ENCODE measurements around the gene IQCM. TPM values are rescaled to one million over a fixed set of nuclear protein-coding genes. Genes with fewer than 3 reads are reported as not detected.

IQCM gene
- total RNA-seq, 1 donor from 2014 or later = not detected

GRCh38 chr4:149638073-149638472 is 177.6 kb downstream of the IQCM start:
- DNase-seq = no peak
- no peaks in the 10 kb centered on the region for H3K36me3 Mint-ChIP-seq (ENCODE audit: low read depth)
- intact Hi-C loops (cut with micrococcal nuclease) = no loop called here
- H3K4me1 Mint-ChIP-seq = no peaks in the 10 kb centered on the region
- H3K9me3 Mint-ChIP-seq = no peaks in the 10 kb centered on the region
- no peaks in the 10 kb centered on the region for H3K27me3 Mint-ChIP-seq
- no peak overlapping the region for H3K4me3 Mint-ChIP-seq
- H3K27ac Mint-ChIP-seq = no peak overlapping the region

DNA sequence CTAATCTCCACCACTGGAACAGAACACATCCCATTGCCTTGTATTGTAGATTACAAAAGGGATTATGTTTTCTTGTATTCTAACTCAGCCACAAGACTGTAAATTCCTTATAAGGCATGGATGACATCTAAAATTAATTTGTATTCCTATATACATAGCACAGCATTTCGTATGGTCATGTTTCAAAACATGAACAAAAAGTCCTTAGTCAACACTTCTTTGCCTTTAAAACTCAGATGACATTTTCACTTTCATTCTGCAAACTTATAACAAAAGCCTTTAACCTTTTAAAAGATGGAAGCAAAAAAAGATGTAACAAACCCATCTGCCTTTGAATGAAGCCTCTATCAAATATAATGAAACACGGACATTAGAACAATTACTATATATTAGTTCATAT is 181.3 kb downstream of the IQCM start:
- Mint-ChIP-seq H3K4me3 (no peak overlapping the region), H3K9me3 (no peaks in the 10 kb centered on the region), H3K4me1 (no peaks in the 10 kb centered on the region), H3K27ac (no peak overlapping the region), H3K36me3 (ENCODE audit: low read depth) (no peaks in the 10 kb centered on the region), H3K27me3 (no peaks in the 10 kb centered on the region)
- intact Hi-C loops (cut with micrococcal nuclease) = no loop called here
- DNase-seq = no peak

DNA sequence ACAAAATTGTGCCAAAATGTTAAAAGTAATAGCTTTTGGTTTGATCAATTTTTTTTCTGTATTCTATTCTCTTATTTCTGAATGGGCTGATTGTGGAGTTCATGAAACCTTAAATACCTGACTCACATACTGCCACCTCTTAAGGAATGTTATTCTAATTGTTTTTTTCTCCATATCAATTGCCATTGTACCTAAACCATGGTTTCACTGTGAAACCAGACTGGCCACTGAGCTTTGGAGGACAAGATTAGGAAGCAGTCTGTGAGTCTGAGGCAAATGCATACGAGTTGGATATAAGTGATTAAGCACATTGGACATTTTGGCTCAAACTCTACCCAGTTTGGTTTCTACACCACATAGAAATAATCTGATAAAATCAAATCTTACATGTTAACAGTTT is 184.0 kb downstream of the IQCM start:
- intact Hi-C loops (cut with micrococcal nuclease) = no loop called here
- Mint-ChIP-seq H3K27ac (no peak overlapping the region), H3K36me3 (ENCODE audit: low read depth) (no peaks in the 10 kb centered on the region), H3K4me3 (no peak overlapping the region), H3K9me3 (no peaks in the 10 kb centered on the region), H3K27me3 (no peaks in the 10 kb centered on the region), H3K4me1 (no peaks in the 10 kb centered on the region)
- DNase-seq = no peak

- intact Hi-C loops (cut with micrococcal nuclease) = no loop called here
- no peaks in the 10 kb centered on the region for H3K9me3 Mint-ChIP-seq
- no peak overlapping the region for H3K27ac Mint-ChIP-seq
- no peak for DNase-seq
- H3K27me3 Mint-ChIP-seq = no peaks in the 10 kb centered on the region
- no peaks in the 10 kb centered on the region for H3K4me1 Mint-ChIP-seq
- H3K4me3 Mint-ChIP-seq = no peak overlapping the region
- H3K36me3 Mint-ChIP-seq (ENCODE audit: low read depth) = no peaks in the 10 kb centered on the region
Measured at GRCh38 chr4:149630064-149630463, 185.6 kb downstream of the IQCM start.

DNA sequence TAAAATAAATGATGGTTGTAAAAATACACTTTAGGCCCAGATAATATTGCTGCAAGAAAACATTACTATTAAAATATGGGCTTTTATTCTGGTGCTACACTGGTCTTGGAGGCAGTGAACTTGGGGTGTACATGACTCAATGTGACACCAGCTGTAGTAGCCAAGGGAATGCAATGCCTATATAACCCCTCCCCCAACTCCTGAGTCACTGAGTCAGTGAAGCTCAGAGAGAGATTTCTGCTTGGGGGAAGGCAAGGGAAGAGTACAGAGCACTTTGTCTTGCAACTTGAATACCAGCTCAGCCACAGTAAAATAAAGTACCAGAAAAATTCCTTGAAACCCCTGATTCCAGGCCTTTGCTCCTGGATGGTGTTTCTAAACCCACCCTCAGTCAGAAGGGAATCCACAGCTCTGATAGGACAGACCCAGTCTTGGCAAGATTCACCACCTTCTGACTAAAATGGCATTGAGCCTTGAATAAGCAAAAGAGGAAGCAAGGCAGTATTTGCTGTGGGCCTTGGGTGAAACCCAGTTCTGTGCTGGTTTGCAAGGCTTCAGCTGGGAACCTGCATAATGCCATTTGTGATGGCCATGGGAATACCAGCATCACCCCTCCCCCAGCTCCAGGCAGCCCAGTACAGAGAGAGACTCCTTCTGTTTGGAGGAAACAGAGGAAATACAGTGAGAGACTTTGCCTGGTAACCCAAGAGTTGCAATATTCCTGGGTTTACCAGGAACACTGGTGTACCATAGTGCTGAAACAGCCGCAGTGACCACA is 209.9 kb downstream of the IQCM start:
- H3K27me3 Mint-ChIP-seq = no peaks in the 10 kb centered on the region
- H3K4me3 Mint-ChIP-seq = no peak overlapping the region
- intact Hi-C loops (cut with micrococcal nuclease) = no loop called here
- DNase-seq = no peak
- H3K36me3 Mint-ChIP-seq (ENCODE audit: low read depth) = no peaks in the 10 kb centered on the region
- H3K9me3 Mint-ChIP-seq = peaks cover 6% of the 10 kb centered on the region
- H3K27ac Mint-ChIP-seq = no peak overlapping the region
- H3K4me1 Mint-ChIP-seq = no peaks in the 10 kb centered on the region

- Mint-ChIP-seq H3K27me3 (no peaks in the 10 kb centered on the region), H3K4me3 (no peak overlapping the region), H3K36me3 (ENCODE audit: low read depth) (no peaks in the 10 kb centered on the region), H3K27ac (no peak overlapping the region), H3K4me1 (no peaks in the 10 kb centered on the region), H3K9me3 (peaks cover 6% of the 10 kb centered on the region)
- DNase-seq = no peak
- intact Hi-C loops (cut with micrococcal nuclease) = no loop called here
Measured at GRCh38 chr4:149604827-149605226, 210.8 kb downstream of the IQCM start.

GRCh38 chr4:149595500-149595899 is 220.1 kb downstream of the IQCM start:
- H3K27me3 Mint-ChIP-seq = no peaks in the 10 kb centered on the region
- no peaks in the 10 kb centered on the region for H3K4me1 Mint-ChIP-seq
- no peaks in the 10 kb centered on the region for H3K9me3 Mint-ChIP-seq
- intact Hi-C loops (cut with micrococcal nuclease) = no loop called here
- H3K27ac Mint-ChIP-seq = no peak overlapping the region
- no peaks in the 10 kb centered on the region for H3K36me3 Mint-ChIP-seq (ENCODE audit: low read depth)
- no peak overlapping the region for H3K4me3 Mint-ChIP-seq
- no peak for DNase-seq

- Mint-ChIP-seq H3K27ac (no peak overlapping the region), H3K36me3 (ENCODE audit: low read depth) (no peaks in the 10 kb centered on the region), H3K4me3 (no peak overlapping the region), H3K9me3 (no peaks in the 10 kb centered on the region), H3K27me3 (no peaks in the 10 kb centered on the region), H3K4me1 (no peaks in the 10 kb centered on the region)
- intact Hi-C loops (cut with micrococcal nuclease) = no loop called here
- no peak for DNase-seq
Measured at GRCh38 chr4:149589826-149590225, 225.8 kb downstream of the IQCM start.

- intact Hi-C loops (cut with micrococcal nuclease) = no loop called here
- Mint-ChIP-seq H3K27ac (no peak overlapping the region), H3K4me3 (no peak overlapping the region), H3K36me3 (ENCODE audit: low read depth) (no peaks in the 10 kb centered on the region), H3K27me3 (no peaks in the 10 kb centered on the region), H3K9me3 (no peaks in the 10 kb centered on the region), H3K4me1 (no peaks in the 10 kb centered on the region)
- DNase-seq = no peak
Measured at GRCh38 chr4:149584722-149585121, 230.9 kb downstream of the IQCM start.

- intact Hi-C loops (cut with micrococcal nuclease) = no loop called here
- no peak overlapping the region for H3K27ac Mint-ChIP-seq
- H3K36me3 Mint-ChIP-seq (ENCODE audit: low read depth) = no peaks in the 10 kb centered on the region
- H3K27me3 Mint-ChIP-seq = no peaks in the 10 kb centered on the region
- H3K4me1 Mint-ChIP-seq = no peaks in the 10 kb centered on the region
- H3K9me3 Mint-ChIP-seq = no peaks in the 10 kb centered on the region
- no peak overlapping the region for H3K4me3 Mint-ChIP-seq
- no peak for DNase-seq
Measured at GRCh38 chr4:149574971-149575370, 240.7 kb downstream of the IQCM start.

DNA sequence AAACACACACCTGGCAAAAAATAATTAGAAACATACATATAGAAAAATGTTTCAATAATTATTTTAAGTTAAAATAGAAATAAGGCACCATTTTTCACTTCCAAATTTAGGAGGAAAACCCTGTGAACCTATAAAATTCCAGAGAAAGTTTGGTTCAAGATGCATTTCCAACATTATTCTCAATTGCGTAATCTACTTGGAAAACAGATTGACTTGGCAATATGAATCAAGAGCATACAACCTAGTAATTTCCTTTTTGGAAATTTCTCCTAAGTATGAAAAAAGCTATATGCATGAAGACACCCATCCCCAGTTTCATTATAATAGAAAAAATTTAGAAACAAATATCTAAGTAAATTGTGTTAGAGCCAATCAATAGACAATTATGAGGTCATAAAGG is 242.9 kb downstream of the IQCM start:
- DNase-seq = no peak
- H3K27ac Mint-ChIP-seq = no peak overlapping the region
- H3K27me3 Mint-ChIP-seq = no peaks in the 10 kb centered on the region
- no peaks in the 10 kb centered on the region for H3K4me1 Mint-ChIP-seq
- no peaks in the 10 kb centered on the region for H3K36me3 Mint-ChIP-seq (ENCODE audit: low read depth)
- intact Hi-C loops (cut with micrococcal nuclease) = no loop called here
- no peaks in the 10 kb centered on the region for H3K9me3 Mint-ChIP-seq
- no peak overlapping the region for H3K4me3 Mint-ChIP-seq

DNA sequence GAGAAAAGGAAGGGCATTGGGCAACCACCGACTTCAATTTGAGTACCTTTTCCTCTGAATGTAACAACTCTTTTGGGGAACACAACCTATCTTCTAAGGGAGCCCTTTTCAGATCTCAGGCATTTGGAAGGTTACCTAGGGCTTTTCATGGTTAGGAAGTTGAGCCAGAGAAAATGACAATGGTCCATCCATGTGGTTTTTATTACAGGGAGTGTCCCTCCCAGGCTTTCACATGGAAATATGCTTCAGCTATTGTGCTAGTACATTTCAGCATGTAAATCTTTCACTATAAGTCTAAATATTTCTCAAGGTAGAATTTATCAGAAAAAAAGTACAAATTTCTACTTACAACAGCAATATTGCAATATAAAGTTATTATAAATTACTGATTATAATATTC is 259.8 kb downstream of the IQCM start:
- no peaks in the 10 kb centered on the region for H3K36me3 Mint-ChIP-seq (ENCODE audit: low read depth)
- no peak for DNase-seq
- no peak overlapping the region for H3K4me3 Mint-ChIP-seq
- peaks cover 7% of the 10 kb centered on the region for H3K9me3 Mint-ChIP-seq
- intact Hi-C loops (cut with micrococcal nuclease) = no loop called here
- no peaks in the 10 kb centered on the region for H3K4me1 Mint-ChIP-seq
- no peaks in the 10 kb centered on the region for H3K27me3 Mint-ChIP-seq
- H3K27ac Mint-ChIP-seq = no peak overlapping the region

DNA sequence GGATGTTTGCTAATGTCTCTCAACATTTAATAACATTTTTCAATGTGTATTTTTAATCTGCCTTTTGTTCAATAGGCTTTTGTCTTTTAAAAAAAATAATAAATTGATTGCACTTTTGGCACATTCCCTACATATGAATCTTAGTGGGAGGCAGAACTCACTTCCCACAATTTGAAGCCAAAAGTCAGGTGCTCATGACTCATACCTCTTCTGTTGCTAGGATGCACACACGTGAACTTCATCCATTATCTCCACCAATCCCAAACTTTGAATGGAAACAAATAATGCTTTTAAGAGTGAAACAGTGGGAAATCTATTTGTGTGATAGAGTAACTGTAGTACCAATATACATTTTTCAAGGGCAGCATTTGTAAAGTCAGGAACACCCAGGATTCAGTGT is 260.5 kb downstream of the IQCM start:
- H3K36me3 Mint-ChIP-seq (ENCODE audit: low read depth) = no peaks in the 10 kb centered on the region
- peaks cover 7% of the 10 kb centered on the region for H3K9me3 Mint-ChIP-seq
- DNase-seq = no peak
- H3K27ac Mint-ChIP-seq = no peak overlapping the region
- no peaks in the 10 kb centered on the region for H3K4me1 Mint-ChIP-seq
- no peak overlapping the region for H3K4me3 Mint-ChIP-seq
- intact Hi-C loops (cut with micrococcal nuclease) = no loop called here
- H3K27me3 Mint-ChIP-seq = no peaks in the 10 kb centered on the region

GRCh38 chr4:149553959-149554520 is 261.6 kb downstream of the IQCM start:
- peaks cover 3% of the 10 kb centered on the region for H3K9me3 Mint-ChIP-seq
- H3K36me3 Mint-ChIP-seq (ENCODE audit: low read depth) = no peaks in the 10 kb centered on the region
- H3K4me1 Mint-ChIP-seq = no peaks in the 10 kb centered on the region
- no peak for DNase-seq
- no peaks in the 10 kb centered on the region for H3K27me3 Mint-ChIP-seq
- intact Hi-C loops (cut with micrococcal nuclease) = no loop called here
- no peak overlapping the region for H3K27ac Mint-ChIP-seq
- no peak overlapping the region for H3K4me3 Mint-ChIP-seq

GRCh38 chr4:149552601-149553000 is 263.0 kb downstream of the IQCM start:
- H3K9me3 Mint-ChIP-seq = no peaks in the 10 kb centered on the region
- H3K27me3 Mint-ChIP-seq = no peaks in the 10 kb centered on the region
- no peaks in the 10 kb centered on the region for H3K4me1 Mint-ChIP-seq
- DNase-seq = no peak
- no peak overlapping the region for H3K27ac Mint-ChIP-seq
- no peak overlapping the region for H3K4me3 Mint-ChIP-seq
- intact Hi-C loops (cut with micrococcal nuclease) = no loop called here
- no peaks in the 10 kb centered on the region for H3K36me3 Mint-ChIP-seq (ENCODE audit: low read depth)
